T-helper 9 cell (primary cell): ENCODE results near the gene ZCCHC24.

Experiments
- DNase-seq: peaks from one replicate; pipeline ENCODE4 v3.0.0-alpha.2; 2020

Gene ZCCHC24

DNA sequence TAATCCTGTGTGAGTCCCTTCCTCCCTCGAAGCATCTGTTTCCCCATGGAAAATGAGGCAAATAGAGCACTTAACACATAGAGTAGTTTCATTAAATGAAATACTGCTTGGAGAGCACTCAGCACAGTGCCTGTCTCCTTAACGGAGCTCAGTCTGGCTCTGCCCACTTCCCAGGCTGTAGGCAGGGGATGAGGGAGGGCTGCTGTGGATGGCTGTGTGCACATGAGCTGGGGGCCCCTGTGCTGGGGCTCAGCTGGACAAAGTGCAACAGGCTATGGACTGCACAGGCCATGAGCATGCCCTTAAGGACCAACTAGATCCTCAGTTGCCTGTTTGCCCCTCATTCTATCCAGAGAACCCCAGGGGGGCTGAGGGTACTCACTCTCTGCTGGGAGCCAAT, 14.5 kb downstream of the ZCCHC24 start:
- no peak for DNase-seq

DNA sequence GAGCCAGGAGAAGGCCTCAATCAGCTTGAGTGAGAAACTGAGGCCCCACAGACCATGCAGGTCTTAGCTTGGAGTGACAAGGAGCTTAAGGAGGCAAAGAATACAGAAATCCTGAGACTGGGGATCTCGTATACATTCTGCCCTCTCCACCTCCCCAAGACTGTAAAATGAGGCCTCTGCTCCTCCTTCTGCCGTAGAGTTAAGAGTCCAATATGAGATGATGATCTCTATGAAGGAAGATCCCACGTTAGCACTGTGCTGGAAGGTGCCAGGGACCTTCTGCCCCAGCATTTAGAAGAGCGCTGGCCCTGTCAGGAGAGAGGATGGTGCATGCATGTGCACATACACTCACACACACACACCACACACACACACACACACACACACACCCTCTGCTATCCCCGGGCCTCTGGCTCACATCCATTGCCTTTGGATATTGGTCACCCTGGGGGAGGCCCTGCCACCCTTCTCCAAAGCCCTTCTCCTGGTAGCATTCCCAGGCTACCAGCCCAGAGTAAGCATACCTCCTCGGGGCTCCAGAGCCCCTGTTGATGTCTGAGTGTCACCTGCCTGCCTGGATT, 15.0 kb downstream of the ZCCHC24 start:
- DNase-seq: no peak

DNA sequence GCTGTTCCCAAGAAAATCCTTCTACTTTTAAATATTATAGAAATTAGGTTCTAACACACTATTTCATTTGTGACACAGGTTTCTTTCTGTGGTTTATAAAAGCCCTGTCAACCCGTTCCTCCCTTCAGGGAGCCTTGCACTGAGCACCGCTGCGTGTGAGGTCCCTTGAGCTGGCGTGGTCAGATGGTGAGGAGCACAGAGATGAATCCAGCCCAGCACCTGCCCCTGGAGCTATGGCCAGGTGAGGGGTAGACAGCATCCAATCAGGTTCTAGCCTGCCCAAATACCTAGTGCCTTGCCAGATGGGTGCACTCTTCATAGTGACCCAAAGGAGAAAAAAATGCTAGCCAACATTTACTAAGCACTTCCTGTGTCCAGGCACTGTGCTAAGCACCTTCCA, 15.7 kb downstream of the ZCCHC24 start:
- DNase-seq: no peak

DNA sequence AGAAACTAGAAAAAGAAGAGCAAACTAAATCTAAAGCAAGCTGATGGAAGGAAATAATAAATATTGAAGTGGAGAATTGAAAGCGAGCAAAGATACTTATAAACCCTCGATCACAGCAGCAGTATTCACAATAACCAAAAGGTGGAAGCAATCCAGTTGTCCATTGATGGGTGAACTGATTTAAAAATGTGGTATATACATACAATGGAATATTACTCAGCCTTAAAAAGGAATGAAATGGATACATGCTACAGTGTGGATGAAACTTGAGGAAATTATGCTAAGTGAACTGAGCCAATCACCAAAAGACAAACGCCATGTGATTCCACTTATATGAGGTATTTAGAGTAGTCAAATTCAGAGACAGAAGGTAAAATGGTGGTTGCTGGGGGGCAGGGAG, 17.5 kb downstream of the ZCCHC24 start:
- no peak for DNase-seq

DNA sequence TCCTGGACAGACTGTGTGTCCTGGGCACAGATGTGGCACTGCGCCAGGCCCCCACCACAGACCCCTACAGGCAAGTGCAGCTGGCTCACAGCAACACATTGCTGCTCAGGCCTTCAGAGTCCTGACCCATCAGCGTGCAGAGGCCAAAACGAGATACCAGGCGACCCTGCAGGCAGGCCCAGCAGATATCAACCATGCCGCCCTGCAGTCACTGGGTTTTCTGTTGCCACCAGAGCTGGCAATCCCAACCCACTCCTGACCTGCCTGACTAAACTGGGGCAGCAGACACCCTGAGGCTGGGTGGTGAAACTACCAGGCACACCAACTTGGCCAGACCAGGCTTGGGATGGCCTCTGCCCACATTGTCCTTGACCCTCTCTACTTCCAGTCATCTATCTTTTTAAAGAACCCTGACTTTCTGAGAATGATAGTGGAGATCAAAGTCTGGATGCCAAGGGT, 20.3 kb downstream of the ZCCHC24 start:
- DNase-seq: no peak

DNA sequence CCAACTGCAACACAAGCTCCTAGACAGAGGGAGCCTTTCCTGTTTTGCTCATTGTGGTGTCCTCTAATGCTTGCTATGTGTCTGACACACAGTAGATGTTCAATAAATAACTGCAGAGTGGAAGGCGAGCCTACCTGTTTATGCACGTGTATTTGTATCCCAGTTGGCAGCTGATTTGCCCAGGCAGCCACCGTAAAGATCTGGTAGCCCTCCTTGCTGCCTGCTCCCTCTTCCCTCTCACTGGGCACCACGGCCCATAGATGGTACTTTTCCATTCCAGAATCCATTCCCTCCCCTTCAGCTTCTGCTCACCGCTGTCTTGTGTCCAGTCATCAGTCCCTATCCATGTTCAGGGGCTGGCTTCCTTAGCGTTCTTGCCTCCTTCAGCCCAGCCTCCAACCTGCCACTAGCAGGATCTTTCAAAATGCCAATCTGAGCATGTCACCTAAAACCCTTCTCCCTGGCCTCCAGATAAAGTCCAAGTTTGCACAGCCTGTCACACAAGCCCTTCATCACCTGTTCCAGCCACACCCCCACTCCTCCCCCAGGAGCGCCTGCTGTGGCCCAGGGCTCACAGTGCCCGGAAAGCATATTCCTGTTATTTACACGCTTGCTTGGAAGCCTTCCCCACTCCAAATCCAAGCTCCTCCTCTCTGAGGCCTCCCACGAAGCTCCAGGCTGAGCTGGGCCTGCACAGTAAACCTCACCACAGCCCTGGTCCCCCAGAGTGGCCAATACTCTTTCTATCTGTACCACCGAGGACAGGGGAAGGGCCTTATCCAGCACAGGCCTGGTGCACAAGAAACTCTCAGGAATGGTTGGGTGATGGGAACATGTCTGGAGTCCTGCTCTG, 21.0 kb downstream of the ZCCHC24 start:
- no peak for DNase-seq

DNA sequence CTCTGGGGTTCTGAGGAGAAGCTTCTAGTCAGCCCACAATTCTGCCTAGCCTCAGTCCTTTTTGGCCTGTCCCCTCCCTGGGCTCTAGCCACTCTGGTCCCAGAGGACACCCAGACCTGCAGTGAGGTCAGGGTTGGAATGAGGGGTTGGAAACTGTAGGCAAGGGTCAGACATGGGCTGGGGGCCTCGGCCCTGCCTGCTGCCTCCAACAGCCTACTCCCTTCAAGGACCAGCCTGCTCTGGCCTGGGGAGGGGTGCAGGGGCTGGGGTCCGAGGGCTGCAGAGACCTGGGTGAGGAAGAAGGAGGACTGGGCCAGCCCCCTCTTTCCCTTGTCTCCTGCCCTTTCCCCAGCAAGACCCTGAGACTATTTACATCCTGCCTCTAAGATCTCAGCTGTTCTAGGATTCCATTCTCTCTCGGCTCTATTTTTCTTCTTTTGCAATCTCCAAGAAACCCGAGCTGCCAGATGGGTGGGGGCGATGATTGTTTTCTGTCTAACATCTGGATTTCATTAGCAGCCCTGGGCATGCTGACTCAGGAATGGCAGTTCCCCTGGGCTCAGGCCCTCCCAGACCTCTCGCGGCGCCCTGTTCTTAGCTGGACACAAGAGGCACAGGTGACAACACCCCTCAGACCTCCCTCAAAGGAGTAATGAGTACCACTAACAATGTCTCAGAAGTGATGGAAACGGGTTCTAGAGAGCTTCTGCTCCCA, 23.1 kb downstream of the ZCCHC24 start:
- DNase-seq: no peak

DNA sequence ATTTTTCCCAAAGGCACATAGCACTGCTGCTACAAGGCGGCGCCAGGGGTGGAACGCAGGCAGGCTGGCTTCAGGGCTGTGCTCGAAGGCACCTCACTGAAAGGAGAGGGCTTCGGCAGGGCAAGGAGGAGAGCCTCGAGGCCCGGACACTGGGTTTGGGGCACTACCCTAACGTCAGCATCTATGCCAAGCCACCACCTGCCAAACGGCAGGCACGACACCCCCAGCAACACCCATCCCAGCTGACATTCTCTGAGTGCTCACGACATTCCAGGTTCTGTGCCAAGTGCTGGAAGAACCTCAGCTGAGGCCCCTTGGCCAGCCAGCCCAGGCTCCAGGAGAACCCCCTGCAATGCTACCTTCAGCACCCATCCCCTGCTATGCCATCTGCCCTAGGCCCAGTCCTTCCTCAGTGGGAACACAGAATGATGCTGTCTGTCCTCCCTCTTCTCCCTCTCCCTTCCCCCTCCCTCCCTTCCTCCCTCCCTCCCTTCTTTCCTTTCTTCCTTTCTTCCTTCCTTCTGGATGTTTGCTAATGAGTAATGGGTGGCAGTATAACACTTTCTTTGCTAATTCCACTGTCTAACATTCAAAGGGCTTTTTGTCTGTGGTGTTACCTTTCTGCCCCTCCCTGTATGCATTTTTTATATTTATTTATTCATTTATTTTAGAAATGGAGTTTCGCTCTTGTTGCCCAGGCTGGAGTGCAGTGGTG, 24.3 kb downstream of the ZCCHC24 start:
- DNase-seq: no peak

DNA sequence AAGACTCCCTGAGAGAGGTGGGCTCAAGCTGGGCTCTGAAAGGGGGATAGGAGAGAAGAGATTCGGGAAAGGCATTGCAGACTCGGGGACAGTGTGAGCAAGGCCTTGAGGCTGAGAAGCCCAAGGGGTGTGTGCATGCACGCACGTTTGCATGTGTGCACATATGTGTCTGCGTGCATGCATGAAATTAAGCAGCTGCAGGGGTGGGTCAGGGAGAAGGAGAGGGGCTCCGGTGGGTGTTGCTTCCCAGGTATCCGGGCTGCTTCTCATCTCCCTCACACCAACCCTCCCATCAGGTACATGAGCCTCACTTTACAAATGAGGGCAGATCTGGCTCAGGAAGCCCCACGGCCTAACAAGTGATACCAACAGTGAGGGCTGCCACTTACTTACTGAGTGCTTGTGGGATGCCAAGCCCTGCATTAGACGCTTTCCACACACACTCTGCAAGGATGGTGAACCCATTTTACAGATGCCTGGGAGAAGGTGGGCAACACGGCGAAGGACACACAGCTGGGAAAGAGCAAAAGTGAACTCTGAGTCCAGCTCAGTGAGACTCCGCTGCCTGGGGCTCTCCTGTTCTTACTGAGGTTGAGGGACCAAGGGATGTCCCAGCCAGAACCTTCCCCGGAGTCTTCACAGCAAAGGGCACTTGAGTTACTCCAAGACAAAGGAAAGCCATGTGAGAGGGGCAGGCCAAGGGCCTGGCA, 26.4 kb downstream of the ZCCHC24 start:
- no peak for DNase-seq

DNA sequence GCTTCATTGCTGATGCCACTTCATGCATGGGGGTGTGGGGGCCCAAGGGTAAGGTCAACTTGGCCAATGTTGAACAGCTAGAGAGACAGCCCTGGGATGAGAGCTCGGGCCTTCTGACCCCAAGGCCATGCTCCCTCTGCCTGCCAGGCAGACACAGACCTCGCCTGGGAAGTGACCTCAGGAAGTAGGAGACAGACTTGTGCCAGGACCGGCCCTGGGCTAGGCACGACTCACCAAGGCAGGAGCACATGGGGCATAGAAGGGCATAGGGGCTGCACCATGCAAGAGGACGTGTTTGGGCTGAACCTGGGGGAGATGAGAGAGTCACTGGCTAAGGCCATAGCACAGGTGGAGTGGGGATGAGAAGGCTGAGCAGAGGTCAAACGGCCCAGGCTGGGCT, 27.1 kb downstream of the ZCCHC24 start:
- no peak for DNase-seq

DNA sequence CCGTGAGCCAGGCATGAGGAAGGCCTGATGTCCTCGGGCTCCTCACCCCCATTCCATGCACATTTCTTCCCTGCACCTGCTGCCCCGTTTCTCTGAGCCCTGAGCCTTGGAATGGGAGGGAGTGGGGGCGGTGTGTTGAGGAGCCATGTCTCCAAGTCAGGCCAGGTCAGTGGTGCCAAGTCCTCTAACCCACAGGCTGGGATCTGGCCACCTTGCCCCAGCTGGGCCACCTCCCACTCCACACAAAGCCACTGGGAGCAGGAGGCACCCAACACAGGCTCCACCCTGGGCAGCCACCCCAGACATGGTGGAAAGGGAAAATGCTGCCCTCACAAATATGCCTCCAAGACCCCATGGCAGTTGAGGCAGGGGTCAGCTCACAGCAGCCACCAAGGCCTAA, 27.7 kb downstream of the ZCCHC24 start:
- DNase-seq: no peak

DNA sequence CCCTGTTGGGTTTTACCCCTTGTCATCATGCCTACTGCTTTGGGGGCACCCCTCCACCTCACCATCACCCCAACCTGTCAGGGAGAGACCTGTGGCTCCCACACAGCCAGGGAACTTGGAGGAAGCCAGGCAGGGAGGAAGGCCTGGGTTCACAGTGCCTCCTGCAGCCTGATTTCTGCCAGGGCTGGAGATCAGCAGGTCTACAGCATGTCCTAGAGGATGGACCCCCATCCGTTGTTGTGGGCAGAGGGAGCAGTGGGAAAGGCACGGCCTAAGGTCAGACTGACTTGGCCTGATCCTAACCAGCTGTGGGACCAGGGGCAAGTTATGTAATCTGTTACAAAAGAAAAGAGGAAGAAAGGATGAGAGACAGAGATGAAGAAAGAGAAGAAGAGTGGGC, 28.2 kb downstream of the ZCCHC24 start:
- no peak for DNase-seq

DNA sequence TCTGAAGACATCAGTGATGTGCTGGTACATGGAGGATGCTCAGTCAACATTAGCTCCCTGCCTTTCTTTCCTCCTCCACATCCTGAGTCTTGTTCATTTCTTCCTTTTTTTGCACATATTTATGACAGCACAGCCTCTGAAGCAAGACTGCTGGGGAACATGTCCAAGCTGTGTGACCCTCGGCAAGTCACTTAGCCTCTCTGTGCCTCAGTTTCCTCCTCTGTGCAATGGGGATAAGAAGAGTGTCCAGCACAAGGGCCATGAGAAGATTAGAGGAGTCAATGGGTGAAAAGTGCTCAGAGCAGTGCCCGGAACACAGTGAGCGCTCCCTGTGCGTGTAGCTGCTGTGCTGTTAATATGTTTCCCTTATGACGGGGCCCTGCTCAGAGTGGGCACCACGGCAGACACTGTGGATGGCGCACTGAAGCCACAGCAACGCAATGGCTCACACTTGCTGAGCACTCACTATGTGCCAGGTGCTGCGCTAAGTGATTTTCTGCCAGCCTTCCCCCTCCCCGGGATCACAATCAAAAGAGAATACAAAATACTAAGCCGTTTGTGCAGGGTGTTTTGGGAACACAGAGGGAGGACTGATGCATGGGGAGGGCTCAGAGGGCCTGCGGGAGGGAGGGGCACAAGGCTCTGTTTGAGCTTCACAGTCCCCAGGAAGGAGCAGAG, 28.7 kb downstream of the ZCCHC24 start:
- DNase-seq: no peak

DNA sequence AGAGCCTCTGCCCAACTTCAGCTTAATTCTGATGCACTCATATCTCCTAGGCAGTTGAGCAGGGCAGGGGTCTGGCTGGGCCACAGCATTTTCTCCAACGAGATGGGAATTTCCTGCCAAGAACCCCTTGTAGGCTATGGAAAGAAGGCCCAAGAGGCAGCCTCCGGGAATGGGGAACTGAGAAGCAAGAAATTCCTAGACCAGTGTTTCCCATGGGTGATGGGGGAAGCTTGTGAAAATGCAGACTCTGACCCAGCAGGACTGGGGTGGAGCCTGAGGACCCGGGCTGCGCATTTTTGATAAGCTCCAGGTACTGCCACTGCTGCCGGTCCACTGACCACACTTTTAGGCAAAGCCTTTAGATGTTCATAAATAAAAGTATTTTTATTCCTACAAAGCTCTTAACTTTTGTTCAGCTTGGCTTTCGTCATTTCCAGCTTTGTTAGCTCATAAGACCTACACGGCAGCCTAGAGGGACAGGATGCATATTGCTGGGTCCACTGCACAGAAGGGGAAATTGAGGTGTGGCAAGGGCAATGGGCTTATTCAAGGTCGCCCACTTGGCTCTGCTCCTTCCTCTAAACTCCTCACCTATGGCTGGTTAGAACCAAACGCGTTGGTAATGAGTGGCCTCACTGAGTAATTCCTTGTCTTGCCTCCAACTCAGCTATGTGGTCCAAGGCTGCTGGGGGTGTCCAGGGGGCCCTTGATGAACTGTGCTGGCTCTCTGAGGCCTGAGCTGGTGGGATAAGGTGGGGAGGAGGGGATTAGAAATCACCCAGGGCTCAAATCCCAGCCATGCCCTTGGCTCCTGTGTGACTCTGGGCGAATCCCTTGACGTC, 29.5 kb downstream of the ZCCHC24 start:
- DNase-seq: no peak

DNA sequence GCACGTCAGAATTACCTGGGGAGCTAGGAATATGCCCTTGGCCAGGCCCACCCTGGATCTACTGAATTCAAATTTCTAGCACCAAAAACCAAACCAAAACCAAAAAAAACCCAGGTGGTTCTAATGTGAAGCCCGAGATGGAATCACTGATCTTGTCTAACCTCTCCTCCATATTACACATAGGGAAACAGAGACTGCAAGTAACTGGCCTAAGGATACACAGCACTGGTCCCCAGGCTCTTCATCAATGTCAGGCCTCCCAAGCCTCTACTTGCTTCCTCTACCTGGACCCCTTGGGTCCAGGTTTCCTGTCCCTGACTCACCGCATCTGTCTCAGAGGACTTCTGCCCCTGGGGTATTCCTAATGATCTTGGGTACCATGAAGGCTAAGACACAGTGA, 30.7 kb downstream of the ZCCHC24 start:
- no peak for DNase-seq

DNA sequence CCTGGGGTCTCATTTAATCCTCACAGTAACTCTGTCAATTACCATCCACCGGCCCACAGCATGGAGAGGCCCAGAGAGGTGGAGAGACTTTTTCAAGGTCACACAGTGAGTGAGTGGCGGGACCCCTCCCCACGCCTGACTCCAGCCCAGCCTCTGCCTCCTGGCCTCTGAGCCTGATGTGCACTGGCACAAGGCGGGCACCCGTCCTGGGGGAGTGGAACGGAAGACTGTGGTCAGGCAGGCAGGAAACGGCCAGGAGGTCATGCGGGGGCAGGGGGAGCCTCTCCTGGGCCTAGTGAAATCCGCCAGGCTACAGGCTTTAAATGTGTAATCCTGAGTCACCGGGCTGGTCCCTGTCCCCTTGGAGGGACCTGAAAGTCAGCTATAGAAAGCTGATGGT, 32.2 kb downstream of the ZCCHC24 start:
- DNase-seq: no peak

DNA sequence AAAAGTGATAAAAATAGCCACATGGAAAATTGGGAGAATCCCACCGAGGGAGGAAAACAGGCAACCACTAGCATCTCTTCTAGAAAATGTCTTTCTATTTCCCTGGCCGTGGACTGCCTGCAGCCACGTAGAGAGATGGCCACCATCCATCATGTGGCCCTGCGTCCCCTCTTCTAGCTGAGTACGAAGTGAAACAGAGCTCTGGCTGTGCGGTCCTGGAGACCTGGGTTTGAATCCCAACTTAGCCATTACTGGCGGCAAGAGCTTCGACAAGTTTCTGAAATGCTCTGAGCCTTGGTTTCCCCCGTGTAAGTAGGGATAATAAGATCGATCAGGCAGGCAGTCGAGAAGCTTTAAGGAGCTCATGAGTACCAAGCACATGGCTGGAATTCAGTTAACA, 32.9 kb downstream of the ZCCHC24 start:
- DNase-seq: no peak

DNA sequence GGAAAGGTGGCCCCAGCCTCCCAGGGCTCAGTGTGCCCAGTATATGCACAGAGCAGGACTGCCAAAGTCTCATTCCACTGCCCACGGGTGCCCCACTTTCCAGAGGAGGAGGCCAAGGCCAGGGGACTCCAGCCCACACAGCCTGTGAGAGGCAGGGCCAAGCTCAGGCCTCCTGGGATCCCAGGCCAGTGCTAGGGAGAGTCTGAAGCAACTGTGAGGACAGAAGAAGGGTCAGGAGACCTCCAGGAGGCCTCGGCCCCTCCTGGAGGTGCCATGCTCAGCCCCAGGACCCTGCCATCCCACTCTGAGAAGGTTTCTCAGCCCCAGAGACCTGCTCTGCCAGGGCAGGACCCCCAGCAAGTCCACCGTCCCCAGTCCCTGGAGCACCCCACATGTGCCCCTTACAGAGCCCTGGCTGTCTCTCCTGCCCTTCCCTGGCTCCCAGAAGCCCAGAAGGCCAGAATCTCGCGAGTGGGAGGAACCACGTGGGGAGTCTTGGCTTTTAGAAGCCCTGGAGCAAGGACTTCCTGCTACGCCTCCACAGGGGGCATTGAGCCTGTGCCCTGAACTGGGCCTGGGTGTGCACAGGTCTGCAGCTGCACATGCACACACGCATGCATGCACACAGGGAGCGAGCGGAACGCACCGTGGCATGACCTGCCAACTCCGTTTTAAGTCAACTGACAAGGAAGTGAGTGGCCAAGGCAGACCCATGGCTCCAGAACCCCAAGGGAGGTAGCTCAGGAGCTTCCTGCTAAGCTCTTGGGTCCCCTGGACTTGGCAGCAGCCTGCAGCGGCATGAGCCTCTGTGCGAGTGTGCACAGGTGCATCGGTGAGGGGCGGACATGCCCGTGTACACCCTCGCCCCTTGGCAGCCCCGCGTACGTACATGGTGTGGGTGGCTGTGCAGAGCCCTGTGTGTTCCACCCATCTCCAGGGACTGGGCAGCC, 33.6 kb downstream of the ZCCHC24 start:
- no peak for DNase-seq

DNA sequence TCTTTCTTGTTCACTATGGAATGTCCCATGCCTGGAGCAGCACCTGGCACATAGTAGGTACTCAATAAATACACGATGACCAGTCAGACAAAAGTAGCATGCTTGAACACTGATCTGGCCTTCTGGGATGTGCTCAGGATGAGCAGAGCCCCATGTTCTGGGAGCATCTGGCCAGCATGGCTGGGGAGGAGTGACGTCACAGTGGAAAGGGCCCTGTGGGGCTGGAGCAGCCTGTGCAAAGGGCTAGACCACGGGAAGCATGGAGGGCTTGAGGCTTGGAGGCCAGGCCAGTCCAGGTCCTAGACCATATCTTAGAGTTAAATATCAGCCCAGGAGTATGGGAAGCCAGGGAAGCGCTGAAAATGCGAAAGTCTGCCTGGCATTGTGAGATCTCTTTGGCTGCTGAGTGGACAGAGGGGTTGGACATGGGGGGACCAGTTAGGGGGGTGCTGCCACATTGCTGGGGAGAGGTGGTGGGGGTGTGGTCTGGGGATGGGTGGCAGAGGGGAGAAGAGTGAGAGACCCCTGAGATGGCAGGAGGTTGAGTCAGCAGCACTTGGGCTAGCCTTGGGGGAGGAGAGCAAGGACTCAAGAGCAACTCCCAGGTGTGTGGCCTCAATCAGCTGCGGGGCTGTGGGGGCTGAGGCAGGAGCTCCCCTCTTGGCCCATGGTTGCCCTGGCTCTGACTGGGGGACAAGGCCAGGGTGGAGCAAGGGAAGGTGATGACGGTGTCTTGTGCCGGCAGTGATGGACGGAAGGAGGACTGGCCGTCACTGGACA, 34.9 kb downstream of the ZCCHC24 start:
- no peak for DNase-seq
